Measurements from ENCODE around the gene USP22. TPM values are rescaled to one million over a fixed set of nuclear protein-coding genes. Genes with fewer than 3 reads are reported as not detected.

The USP22 gene
- total and polyA plus RNA-seq, 2 of the 13 experiments (the other 11 are each of a cell fraction or from before 2014, with no cell fraction given) = 98.0 to 130 TPM

- TF ChIP-seq, protein P1, sequence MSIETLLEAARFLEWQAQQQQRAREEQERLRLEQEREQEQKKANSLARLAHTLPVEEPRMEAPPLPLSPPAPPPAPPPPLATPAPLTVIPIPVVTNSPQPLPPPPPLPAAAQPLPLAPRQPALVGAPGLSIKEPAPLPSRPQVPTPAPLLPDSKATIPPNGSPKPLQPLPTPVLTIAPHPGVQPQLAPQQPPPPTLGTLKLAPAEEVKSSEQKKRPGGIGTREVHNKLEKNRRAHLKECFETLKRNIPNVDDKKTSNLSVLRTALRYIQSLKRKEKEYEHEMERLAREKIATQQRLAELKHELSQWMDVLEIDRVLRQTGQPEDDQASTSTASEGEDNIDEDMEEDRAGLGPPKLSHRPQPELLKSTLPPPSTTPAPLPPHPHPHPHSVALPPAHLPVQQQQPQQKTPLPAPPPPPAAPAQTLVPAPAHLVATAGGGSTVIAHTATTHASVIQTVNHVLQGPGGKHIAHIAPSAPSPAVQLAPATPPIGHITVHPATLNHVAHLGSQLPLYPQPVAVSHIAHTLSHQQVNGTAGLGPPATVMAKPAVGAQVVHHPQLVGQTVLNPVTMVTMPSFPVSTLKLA (IDR thresholded peaks at IDR 0.05) = no peak
- TF ChIP-seq AGO2 (optimal IDR thresholded peaks at IDR 0.05; ENCODE audit: low read depth, low read length) = peak; percentile 56
Measured at GRCh38 chr17:21004016-21004930, 38.5 kb downstream of the USP22 start (continued).

GRCh38 chr17:21003007-21003621, 39.7 kb downstream of the USP22 start:
- WGBS (ENCODE audit: low lambda C conversion rate) = 96% methylated on average over 10 of the region's 11 CpGs
- in situ Hi-C loops (cut with HindIII; ENCODE audit: extremely low pct_ligation_motif_present, low pct_unique_long_range_greater_than_20kb) = no loop called here
- 0 out of 4 replicates have a peak, but pooled peaks of 1 of the 2 experiments have one; percentile 21 for TF ChIP-seq POLR2A (IDR thresholded peaks at IDR 0.05; ENCODE audit: insufficient read depth in 1 of 2, low read depth in 2 of 2, low read length in 2 of 2)
- no peak for TF ChIP-seq TCF12 (IDR thresholded peaks at IDR 0.05)
- TF ChIP-seq TCF12 (CRISPR knock-in tag; IDR thresholded peaks at IDR 0.05) = no peak
- TF ChIP-seq ZNF264 (CRISPR knock-in tag; IDR thresholded peaks at IDR 0.05) = no peak
- no peak for TF ChIP-seq KDM1A (CRISPR knock-in tag; IDR thresholded peaks at IDR 0.05)
- TF ChIP-seq NBN (conservative IDR thresholded peaks at IDR 0.05) = no peak
- no peak for TF ChIP-seq ZFP91 (CRISPR knock-in tag; IDR thresholded peaks at IDR 0.05; ENCODE audit: borderline replicate concordance)
- no peak for TF ChIP-seq ZNF609 (CRISPR knock-in tag; IDR thresholded peaks at IDR 0.05; ENCODE audit: borderline replicate concordance)
- no peak for TF ChIP-seq NCOA2 (CRISPR knock-in tag; IDR thresholded peaks at IDR 0.05)
- no peak for TF ChIP-seq ESRRA (CRISPR knock-in tag; IDR thresholded peaks at IDR 0.05; ENCODE audit: low read depth)

More at GRCh38 chr17:21003007-21003621, 39.7 kb downstream of the USP22 start:
- peaks cover 29% of the 10 kb centered on the region for H3K4me1 ChIP-seq (ENCODE audit: insufficient read depth, low read length)
- H3K4me3 ChIP-seq (replicated peaks in 1 of 3; ENCODE audit: insufficient read depth in 1 of 3, low read depth in 2 of 3, low read length in 3 of 3) = no peak overlapping the region
- no peaks in the 10 kb centered on the region for H3K9me3 ChIP-seq (ENCODE audit: low read length)
- H2AFZ ChIP-seq (ENCODE audit: low read length) = no peak overlapping the region
- no TSS peak for BruUV-seq (replicated peaks)
- intact Hi-C loops (cut with micrococcal nuclease; ENCODE audit: unreplicated experiment) = no loop called here
- ATAC-seq (no peak), DNase-seq (ENCODE audit: low spot score) (no peak), FAIRE-seq (no peak)
- peaks cover 49 to 77% of the 10 kb centered on the region in 2 experiments for H3K36me3 ChIP-seq (replicated peaks in 1 of 2; ENCODE audit: control insufficient read depth in 1 of 2, insufficient read depth in 2 of 2, low read length in 2 of 2)
- H3K9ac ChIP-seq (ENCODE audit: insufficient read depth, low read depth, low read length) = no peak overlapping the region
- H3K27me3 ChIP-seq (ENCODE audit: control insufficient read depth in 1 of 2, insufficient read depth in 2 of 2, low read length in 2 of 2) = no peaks in the 10 kb centered on the region
- no peak overlapping the region for H3K4me2 ChIP-seq (ENCODE audit: low read depth, low read length)
- H3K79me2 ChIP-seq (ENCODE audit: insufficient read depth, low read length) = no peaks in the 10 kb centered on the region
- no peak overlapping the region for H3K27ac ChIP-seq (ENCODE audit: extremely low read length, insufficient read depth, low read length)
- POLR2A ChIA-PET = no interaction called here
- peaks cover 41% of the 10 kb centered on the region for H4K20me1 ChIP-seq (ENCODE audit: insufficient read depth, low read length)
- CTCF ChIA-PET (ENCODE audit: low intra/inter-chr PET ratio, low total read pairs) = no interaction called here
